SK-N-SH (cell line): Measurements from ENCODE around the gene TMEM225B. TPM values are rescaled to one million over a fixed set of nuclear protein-coding genes. Genes with fewer than 3 reads are reported as not detected.

Experiments used
- CTCF ChIA-PET: fragments of 300-600, 350-600 bp; formaldehyde crosslinking; extraction: SDS; loops from one replicate; lab custom pipeline; 2021; lab: Yijun Ruan, JAX
- POLR2A ChIA-PET: fragments of 350-600 bp; sonication (Branson Sonifier 250); formaldehyde crosslinking; extraction: SDS; loops from one replicate; lab custom pipeline; 2020; ENCODE audit warnings: antibody characterized with exemption, inconsistent platforms; lab: Yijun Ruan, JAX
- DNase-seq: peaks from one replicate; pipeline ENCODE4 v3.0.0; 2012
- H2AFZ ChIP-seq: fragments of 200-600 bp; sonication (generic); 2 replicates; pipeline ENCODE4 v1.8.1; 2016; ENCODE audit warnings: antibody characterized with exemption, mild to moderate bottlenecking, low read depth
- H3F3A ChIP-seq: fragments of 200-600 bp; sonication (generic); replicated peaks from 2 replicates; pipeline ENCODE3; 2016; ENCODE audit warnings: antibody characterized with exemption, mild to moderate bottlenecking; ENCODE audit not compliant: insufficient read depth
- H3K27ac ChIP-seq, 2 experiments: fragments of 200-500 bp in 1 of 2; fragments of 200-600 bp in 1 of 2; sonication (Bioruptor generic) in 1 of 2; sonication (generic), shearing (Covaris generic) in 1 of 2; 2 replicates each; pipeline versions ENCODE4 v1.5.1 to v1.6.1; 2014 to 2016; ENCODE audit warnings: low read depth in 2 of 2, inconsistent platforms in 1 of 2, low read length in 1 of 2, mild to moderate bottlenecking in 1 of 2, mixed read lengths in 1 of 2
- H3K27me3 ChIP-seq: fragments of 200-600 bp; sonication (generic), shearing (Covaris generic); 2 replicates; pipeline ENCODE4 v1.6.1; 2016; ENCODE audit warnings: mixed run types; ENCODE audit not compliant: insufficient read depth
- H3K36me3 ChIP-seq, 2 experiments: fragments of 200-500 bp in 1 of 2; fragments of 200-600 bp in 1 of 2; sonication (Bioruptor generic) in 1 of 2; sonication (generic) in 1 of 2; replicated peaks in 1 of 2; 2 replicates each; pipeline versions ENCODE3 to v1.5.1; 2014 to 2016; ENCODE audit warnings: low read length in 1 of 2, mild to moderate bottlenecking in 1 of 2; ENCODE audit not compliant: insufficient read depth in 2 of 2, control insufficient read depth in 1 of 2
- H3K4me1 ChIP-seq, 2 experiments: fragments of 200-500 bp in 1 of 2; fragments of 200-600 bp in 1 of 2; sonication (Bioruptor generic) in 1 of 2; sonication (generic), shearing (Covaris generic) in 1 of 2; 2 replicates each; pipeline versions ENCODE4 v1.5.1 to v1.6.1; 2014 to 2016; ENCODE audit warnings: low read depth in 1 of 2, low read length in 1 of 2, mixed run types in 1 of 2; ENCODE audit not compliant: insufficient read depth in 2 of 2, control insufficient read depth in 1 of 2
- H3K4me2 ChIP-seq: fragments of 200-600 bp; sonication (generic), shearing (Covaris generic); 2 replicates; pipeline ENCODE4 v1.6.1; 2017; ENCODE audit warnings: mixed run types
- H3K4me3 ChIP-seq, 2 experiments: fragments of 200-500 bp in 1 of 2; fragments of 200-600 bp in 1 of 2; sonication (Bioruptor generic) in 1 of 2; sonication (generic), shearing (Covaris generic) in 1 of 2; 2 replicates each; pipeline versions ENCODE4 v1.5.1 to v1.8.1; 2014 to 2016; ENCODE audit warnings: low read depth in 2 of 2, inconsistent platforms in 1 of 2, low read length in 1 of 2, mild to moderate bottlenecking in 1 of 2, mixed read lengths in 1 of 2, moderate library complexity in 1 of 2
- H3K79me2 ChIP-seq: fragments of 200-600 bp; sonication (generic); 2 replicates; pipeline ENCODE4 v1.8.1; 2017; ENCODE audit warnings: mild to moderate bottlenecking; ENCODE audit not compliant: insufficient read depth
- H3K9ac ChIP-seq: fragments of 200-600 bp; sonication (generic); 2 replicates; pipeline ENCODE4 v1.6.1; 2017; ENCODE audit warnings: mixed run types
- H3K9me2 ChIP-seq: fragments of 200-600 bp; sonication (generic); 2 replicates; pipeline ENCODE4 v1.6.1; 2017; ENCODE audit warnings: mixed run types
- H3K9me3 ChIP-seq: fragments of 200-600 bp; sonication (generic); 2 replicates; pipeline ENCODE4 v1.6.1; 2017; ENCODE audit warnings: mixed run types, mild to moderate bottlenecking, moderate library complexity
- H4K20me1 ChIP-seq: fragments of 200-600 bp; sonication (generic); 2 replicates; pipeline ENCODE4 v1.6.1; 2017; ENCODE audit warnings: mild to moderate bottlenecking, mixed run types; ENCODE audit not compliant: insufficient read depth
- CTCF ChIP-seq: fragments of 200-600 bp; sonication (generic); IDR thresholded peaks from 2 replicates; pipeline ENCODE4 v1.6.1; 2017; ENCODE audit warnings: antibody characterized with exemption, mild to moderate bottlenecking, moderate library complexity
- ELF1 ChIP-seq: IDR thresholded peaks from 2 replicates; pipeline ENCODE4 v1.4.0; 2012
- FOXM1 ChIP-seq: IDR thresholded peaks from 2 replicates; pipeline ENCODE4 v1.4.0; 2012; ENCODE audit warnings: low read depth, mild to moderate bottlenecking
- GABPA ChIP-seq: IDR thresholded peaks from 2 replicates; pipeline ENCODE4 v1.4.0; 2012; ENCODE audit warnings: low read depth, mild to moderate bottlenecking
- GATA2 ChIP-seq: sonication (generic); formaldehyde crosslinking; IDR thresholded peaks from 2 replicates; pipeline ENCODE4 v1.5.0; 2020; ENCODE audit warnings: mild to moderate bottlenecking, missing genetic modification reagents
- IRF3 ChIP-seq: fragments of 150-350 bp; IDR thresholded peaks from 2 replicates; pipeline ENCODE4 v1.6.1; 2016; ENCODE audit warnings: mild to moderate bottlenecking, low read depth, low read length
- MEF2A ChIP-seq: IDR thresholded peaks from 2 replicates; pipeline ENCODE4 v1.4.0; 2012; ENCODE audit warnings: low read depth, borderline replicate concordance
- MXI1 ChIP-seq: IDR thresholded peaks from 2 replicates; pipeline ENCODE4 v1.6.1; 2012; ENCODE audit warnings: mild to moderate bottlenecking, low read depth, low read length, improper control_type of control experiment
- NFIC ChIP-seq: IDR thresholded peaks from 2 replicates; pipeline ENCODE4 v1.4.0; 2012; ENCODE audit warnings: borderline replicate concordance
- NRF1 ChIP-seq: IDR thresholded peaks from 2 replicates; pipeline ENCODE4 v1.6.1; 2012; ENCODE audit warnings: low read depth, mild to moderate bottlenecking, low read length
- POLR2AphosphoS5 ChIP-seq: IDR thresholded peaks from 2 replicates; pipeline ENCODE4 v1.6.1; 2012; ENCODE audit warnings: low read depth, low read length
- RAD21 ChIP-seq: IDR thresholded peaks from 2 replicates; pipeline ENCODE4 v1.6.1; 2012; ENCODE audit warnings: mild to moderate bottlenecking, low read length
- REST ChIP-seq: IDR thresholded peaks from 2 replicates; pipeline ENCODE4 v1.6.1; 2012; ENCODE audit warnings: mild to moderate bottlenecking, low read depth, low read length, moderate library complexity
- RXRA ChIP-seq: IDR thresholded peaks from 2 replicates; pipeline ENCODE4 v1.4.0; 2012; ENCODE audit warnings: low read depth, mild to moderate bottlenecking, borderline replicate concordance
- SIN3A ChIP-seq: IDR thresholded peaks from 2 replicates; pipeline ENCODE4 v1.6.1; 2012; ENCODE audit warnings: low read depth, mild to moderate bottlenecking, low read length, moderate library complexity, borderline replicate concordance
- SMC3 ChIP-seq: IDR thresholded peaks from 2 replicates; pipeline ENCODE4 v1.6.1; 2012; ENCODE audit warnings: low read depth, low read length, improper control_type of control experiment
- USF1 ChIP-seq: IDR thresholded peaks from 2 replicates; pipeline ENCODE4 v1.4.0; 2012; ENCODE audit warnings: low read depth, borderline replicate concordance
- USF2 ChIP-seq: fragments of 150-350 bp; IDR thresholded peaks from 2 replicates; pipeline ENCODE4 v1.6.1; 2017; ENCODE audit warnings: antibody characterized with exemption, low read length, low read depth, borderline replicate concordance
- YY1 ChIP-seq: IDR thresholded peaks from 2 replicates; pipeline ENCODE4 v1.4.0; 2012; ENCODE audit warnings: low read depth, mild to moderate bottlenecking
- ZBTB33 ChIP-seq: IDR thresholded peaks from 2 replicates; pipeline ENCODE4 v1.4.0; 2012; ENCODE audit warnings: low read depth, borderline replicate concordance
- WGBS: methylation state at CpG from one replicate; pipeline ENCODE4 v1.1.6; 2017; ENCODE audit warnings: low lambda C conversion rate; 5-methylcytosine and 5-hydroxymethylcytosine counted together
- polyA plus RNA-seq, 3 experiments: library from polyadenylated mRNA; depleted of rRNA; stranded (reverse); fragments of >200 nt; gene quantifications; 2 replicates each; pipeline ENCODE4 v1.2.3, GENCODE V29; 2012

The TMEM225B gene
- polyA plus RNA-seq, 1 of the 3 experiments (the other 2 are of a cell fraction): 1.5 TPM

- no peaks in the 10 kb centered on the region for H3K27me3 ChIP-seq
- TF ChIP-seq MXI1 (no peak), NRF1 (no peak), GATA2 (no peak), YY1 (no peak), SMC3 (no peak), ZBTB33 (no peak), RXRA (no peak), MEF2A (no peak), IRF3 (no peak), USF2 (no peak), RAD21 (no peak), GABPA (no peak), REST (no peak), USF1 (no peak), ELF1 (no peak), POLR2AphosphoS5 (no peak), NFIC (no peak), FOXM1 (no peak), SIN3A (no peak), CTCF (no peak)
- TF ChIP-seq, all 33 proteins: peak for 0
- peaks cover 67% of the 10 kb centered on the region for H3F3A ChIP-seq
- H2AFZ ChIP-seq: no peak overlapping the region
- H3K4me1 ChIP-seq: peaks cover 20 to 41% of the 10 kb centered on the region in 2 experiments
- WGBS: 92% methylated on average over 7 of the region's 7 CpGs
- POLR2A ChIA-PET: no interaction called here
- peak overlapping the region; percentile 99; the same call in 1 of the 2 replicates for H3K9ac ChIP-seq
- H4K20me1 ChIP-seq: 0 out of 2 replicates have a peak, but pooled peaks cover 5% of the 10 kb centered on the region
- peak overlapping the region; percentile 14 to 99; a peak in 3 of 4 replicates for H3K27ac ChIP-seq
- peaks cover 56 to 64% of the 10 kb centered on the region in 2 experiments for H3K36me3 ChIP-seq
- no peaks in the 10 kb centered on the region for H3K9me3 ChIP-seq
- no peak for DNase-seq
- H3K4me2 ChIP-seq: peak overlapping the region; percentile 89
- H3K4me3 ChIP-seq: peak overlapping the region in 1 of 2 experiments; percentile 98; a peak in 1 of 4 replicates
- H3K9me2 ChIP-seq: no peaks in the 10 kb centered on the region
- CTCF ChIA-PET: interaction anchor here (0.9 to 2.2 kb wide), 3 partner anchors 15 to 20 kb away, joined by 3 to 10 read pairs (median 3); no protein-coding TSS in a partner anchor
- H3K79me2 ChIP-seq: peaks cover 82% of the 10 kb centered on the region
Observed at GRCh38 chr7:99560834-99561736, 37.0 kb upstream of the TMEM225B start.
